IPS-NIHi7 (cell line): Measurements from ENCODE around the gene BCL3.
"Not testable (repeated sequence)": the region's sequence is repeated elsewhere in the genome, so short reads cannot be mapped to it uniquely, and the experiment has no call there.

Experiments
- DNase-seq: peaks from one replicate; pipeline ENCODE4 v3.0.0; 2012; ENCODE audit warnings: mixed read lengths; ENCODE audit errors: extremely low spot score

Gene BCL3

DNA sequence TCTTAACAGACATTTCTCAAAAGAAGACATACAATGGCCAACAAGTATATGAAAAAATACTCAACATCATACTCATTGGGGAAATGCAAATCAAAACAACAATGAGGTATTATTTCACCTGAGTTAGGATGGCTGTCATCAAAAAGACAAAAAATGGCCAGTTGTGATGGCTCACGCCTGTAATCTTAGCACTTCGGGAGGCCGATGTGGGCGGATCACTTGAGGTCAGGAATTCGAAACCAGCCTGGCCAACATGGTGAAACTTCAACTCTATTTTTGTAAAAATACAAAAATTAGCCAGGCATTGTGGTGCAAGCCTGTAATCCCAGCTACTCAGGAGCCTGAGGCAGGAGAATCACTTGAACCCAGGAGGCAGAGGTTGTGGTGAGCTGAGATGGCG lies 27.6 kb upstream of the BCL3 start:
- no peak for DNase-seq

DNA sequence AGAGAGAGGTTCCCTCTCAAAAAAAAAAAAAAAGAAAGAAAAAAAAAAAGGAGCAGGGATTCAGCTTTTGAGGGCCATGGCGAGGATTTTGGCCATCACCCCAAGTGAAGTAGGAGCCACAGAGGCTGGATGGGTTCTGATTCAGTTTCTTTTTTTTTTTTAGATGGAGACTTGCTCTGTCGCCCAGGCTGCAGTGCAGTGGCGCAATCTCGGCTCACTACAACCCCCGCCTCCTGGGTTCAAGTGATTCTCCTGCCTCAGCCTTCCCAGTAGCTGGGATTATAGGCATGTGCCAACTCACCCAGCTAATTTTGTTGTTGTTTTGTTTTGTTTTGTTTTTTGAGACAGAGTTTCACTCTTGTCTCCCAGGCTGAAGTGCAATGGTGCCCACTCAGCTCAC lies 27.1 kb upstream of the BCL3 start:
- DNase-seq, result not testable (repeated sequence)

DNA sequence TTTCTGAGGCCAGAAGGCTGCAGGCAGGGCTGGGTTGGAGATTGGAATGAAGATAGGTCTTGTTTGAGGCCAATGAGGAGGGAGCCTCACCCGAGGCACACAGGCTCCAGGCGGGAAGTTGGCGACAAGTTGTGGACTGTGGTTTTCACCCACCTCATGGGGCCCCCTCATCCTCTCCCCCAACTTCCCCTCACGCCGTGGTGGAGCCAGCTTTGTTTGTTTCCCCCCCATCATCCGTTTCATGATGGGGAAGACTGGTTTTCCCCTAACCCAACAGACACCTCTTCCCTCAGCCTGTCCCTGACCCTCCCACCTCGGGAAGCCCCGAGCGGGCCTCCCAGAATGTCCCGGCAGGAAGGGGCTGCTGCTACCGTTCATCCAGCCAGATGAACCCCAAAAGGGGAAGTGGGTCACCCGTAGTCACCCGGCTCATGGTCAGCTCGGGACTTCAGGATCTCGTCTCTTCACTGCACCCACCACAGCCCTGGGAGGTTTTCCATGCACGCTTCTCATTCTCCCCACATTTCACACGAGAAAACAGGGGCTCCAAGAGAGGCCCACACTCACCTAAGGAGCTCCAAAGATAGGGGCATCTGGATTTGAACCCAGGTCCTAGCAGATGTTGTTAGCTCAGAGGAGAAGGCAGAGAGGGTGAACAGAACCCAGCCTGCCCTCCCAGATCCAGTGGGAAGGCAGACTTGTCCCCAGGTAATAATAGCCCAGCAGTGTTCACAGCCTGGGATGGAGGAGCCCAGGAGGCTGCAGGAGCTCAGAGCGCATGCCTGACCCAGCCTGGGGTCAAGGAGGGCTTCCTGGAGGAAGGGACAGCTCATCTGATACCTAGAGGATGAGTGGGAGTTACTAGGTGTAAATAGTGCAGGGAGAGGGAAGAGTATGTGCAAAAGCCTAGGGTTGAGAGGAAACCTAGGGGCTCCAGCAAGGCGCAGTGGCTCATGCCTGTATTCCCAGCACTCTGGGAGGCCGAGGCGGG lies 26.1 kb upstream of the BCL3 start:
- DNase-seq, result no peak

DNA sequence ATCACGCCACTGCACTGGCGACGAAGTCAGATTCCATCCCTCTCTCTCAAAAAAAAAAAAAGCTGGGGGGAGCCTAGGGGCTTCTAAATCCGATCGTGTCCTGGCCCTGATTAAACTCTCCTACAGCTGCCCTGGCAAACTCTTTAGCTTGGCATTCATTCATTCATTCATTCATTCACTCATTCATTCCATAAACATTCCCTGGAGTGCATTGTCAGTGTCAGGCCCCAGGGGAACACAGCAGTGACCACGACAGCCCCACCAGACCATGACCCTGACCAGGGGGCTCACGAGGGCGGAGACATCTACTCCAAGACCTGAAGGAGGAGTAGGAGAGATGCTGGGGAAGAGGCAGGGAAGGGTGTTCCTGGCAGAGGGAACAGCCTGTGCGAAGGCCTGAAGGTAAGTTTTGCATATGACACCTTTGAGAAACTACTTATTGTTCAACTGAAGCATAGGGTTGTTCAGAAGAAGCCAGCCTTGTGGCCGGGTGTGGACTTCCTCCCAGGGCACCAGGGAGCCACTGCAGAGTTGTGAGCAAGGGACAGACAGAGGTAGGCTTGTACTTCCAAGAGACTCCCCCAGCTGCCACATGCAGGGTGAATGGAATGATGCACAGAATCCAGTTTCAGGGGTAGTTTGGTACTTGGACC lies 25.1 kb upstream of the BCL3 start:
- no peak for DNase-seq

DNA sequence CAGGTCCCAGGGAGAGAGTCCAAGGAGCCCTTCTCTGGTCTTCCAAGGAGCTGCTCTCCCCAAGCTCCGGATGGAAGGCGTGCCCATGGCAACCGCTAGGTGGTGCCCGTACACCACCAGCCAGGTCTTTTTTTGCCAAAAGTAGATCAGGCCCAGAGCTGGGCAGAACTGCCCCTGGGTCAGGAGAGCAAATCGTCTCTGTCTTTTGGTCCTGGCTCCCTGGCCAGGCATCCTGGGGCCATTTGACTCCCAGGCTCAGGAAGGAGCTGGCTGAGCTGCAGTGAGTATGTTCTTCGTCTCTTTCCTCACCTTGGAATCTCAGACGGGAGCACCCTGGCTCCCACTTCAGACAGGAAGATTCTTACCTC lies 24.6 kb upstream of the BCL3 start:
- peak; percentile 93 for DNase-seq

DNA sequence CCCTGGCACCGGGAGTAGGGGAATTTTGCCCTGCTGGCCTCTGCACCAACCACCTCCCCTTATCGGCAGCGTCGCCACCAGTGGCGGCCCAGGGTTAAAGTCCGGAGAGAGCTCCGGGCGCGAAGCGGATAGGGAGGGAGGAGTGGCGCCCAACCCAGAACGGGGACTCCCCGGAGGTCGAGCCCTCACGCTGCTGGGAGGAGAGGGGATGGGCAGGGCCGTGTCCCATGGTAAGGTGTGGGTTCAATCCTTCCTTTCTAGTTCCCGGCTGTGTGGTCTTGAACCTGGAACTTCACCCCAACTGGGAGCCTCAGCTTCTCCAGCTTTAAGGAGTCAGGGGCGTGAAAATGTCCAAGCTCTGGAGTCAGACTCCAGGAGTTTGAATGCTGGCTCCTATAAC lies 23.3 kb upstream of the BCL3 start:
- peak; percentile 46 for DNase-seq

DNA sequence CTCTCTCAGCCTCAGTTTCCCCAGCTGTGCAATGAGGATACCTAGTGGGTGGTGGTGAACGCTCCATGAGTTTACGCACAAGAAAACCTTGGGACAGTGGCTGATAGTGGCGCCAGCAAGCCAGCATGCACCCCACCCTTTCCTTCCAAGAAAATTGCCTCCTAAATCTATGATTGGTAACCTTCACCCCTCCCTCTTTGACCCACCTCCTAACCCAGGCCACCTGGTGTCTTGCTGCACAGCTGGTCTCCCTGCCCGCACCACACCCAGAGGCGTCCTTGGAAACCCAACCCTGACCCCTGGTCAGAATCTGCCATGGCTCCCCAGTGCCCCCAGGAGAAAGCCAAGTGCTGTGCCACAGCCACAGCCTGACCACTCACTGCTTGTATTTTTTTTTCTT lies 22.8 kb upstream of the BCL3 start:
- DNase-seq, result no peak

DNA sequence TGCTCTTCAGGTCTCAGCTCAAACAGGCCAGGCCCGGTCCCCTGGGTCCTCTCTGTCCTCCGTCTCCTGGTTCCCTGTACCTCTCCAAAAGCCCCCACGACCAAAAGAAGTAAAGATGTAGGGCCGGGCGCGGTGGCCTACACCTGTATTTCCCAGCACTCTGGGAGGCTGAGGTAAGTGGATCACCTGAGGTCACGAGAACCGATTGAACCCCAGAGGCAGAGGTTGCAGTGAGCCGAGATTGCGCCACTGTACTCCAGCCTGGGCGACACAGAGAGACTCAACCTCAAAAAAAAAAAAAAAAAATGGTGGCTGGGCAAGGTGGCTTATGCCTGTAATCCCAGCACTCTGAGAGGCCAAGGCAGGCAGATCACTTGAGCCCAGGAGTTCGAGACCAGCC lies 22.0 kb upstream of the BCL3 start:
- DNase-seq, result no peak

DNA sequence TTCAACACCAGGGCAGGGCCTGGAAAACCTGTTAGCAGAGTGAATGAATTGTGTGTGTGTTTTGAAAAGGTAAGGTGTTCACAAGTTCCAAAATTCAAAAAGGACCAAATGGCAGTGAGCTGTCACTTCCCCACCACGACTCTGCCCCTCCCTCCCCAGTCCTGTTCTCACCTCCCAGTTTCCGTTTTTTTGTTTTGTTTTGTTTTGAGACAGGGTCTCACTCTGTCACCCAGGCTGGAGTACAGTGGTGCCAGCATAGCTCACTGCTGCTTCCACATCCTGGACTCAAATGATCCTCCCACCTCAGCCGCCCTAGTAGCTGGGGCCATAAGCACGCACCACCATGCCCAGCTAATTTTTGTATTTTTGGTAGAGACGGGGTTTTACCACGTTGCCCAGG lies 20.3 kb upstream of the BCL3 start:
- no peak for DNase-seq

DNA sequence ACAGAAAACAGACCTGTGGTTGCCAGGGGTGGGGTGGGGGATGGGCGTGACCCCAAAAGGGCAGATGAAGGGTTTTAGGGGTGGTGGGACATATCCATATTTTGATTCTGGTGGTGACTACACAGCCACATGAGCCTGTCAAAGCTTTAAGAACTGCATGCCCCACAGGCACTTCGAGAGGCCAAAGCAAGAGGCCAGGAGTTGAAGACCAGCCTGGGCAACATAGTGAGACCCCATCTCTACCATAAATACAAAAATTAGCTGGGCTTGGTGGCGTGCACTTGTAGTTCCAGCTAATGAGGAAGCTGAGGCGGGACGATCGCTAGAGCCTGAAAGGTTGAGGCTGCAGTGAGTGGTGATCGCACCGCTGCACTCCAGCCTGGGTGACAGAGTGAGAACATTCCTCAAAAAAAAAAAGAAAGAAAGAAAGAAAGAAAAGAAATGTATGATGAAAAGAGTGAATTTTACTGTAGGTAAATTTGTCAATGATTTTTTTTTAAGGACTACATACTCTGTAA lies 18.9 kb upstream of the BCL3 start:
- DNase-seq, result no peak

DNA sequence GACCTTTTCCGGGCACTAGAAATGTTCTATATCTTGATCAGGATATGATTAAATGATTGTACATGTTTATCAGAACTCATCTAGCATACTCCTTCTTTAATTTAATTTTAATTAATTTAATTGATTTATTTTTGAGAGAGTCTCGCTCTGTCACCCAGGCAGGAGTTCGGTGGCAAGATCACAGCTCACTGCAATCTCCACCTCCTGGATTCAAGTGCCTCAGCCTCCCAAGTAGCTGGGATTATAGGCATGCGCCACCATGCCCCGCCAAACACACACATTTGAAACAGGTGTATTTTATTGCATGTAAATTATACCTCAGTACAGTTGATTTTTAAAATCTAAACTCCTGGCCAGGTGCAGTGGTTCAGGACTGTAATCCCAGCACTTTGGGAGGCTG lies 17.4 kb upstream of the BCL3 start:
- no peak for DNase-seq

DNA sequence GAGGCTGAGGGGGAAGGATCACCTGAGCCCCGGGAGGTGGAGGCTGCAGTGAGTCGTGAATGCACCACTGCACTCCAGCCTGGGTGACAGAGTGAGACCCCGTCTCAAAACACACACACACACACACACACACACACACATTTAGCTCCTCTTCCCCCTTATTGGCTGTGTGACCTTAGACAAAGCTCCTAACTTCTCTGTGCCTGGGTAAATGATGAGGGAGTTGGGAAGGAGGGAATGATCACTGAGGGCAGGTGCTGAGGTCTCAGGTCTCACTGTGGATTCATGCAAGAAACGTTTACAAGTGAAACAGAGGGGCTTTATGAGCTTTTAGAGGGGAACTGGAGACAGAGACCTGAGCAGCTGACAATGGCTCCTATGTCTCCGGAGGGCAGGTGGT lies 16.9 kb upstream of the BCL3 start:
- DNase-seq, result no peak

DNA sequence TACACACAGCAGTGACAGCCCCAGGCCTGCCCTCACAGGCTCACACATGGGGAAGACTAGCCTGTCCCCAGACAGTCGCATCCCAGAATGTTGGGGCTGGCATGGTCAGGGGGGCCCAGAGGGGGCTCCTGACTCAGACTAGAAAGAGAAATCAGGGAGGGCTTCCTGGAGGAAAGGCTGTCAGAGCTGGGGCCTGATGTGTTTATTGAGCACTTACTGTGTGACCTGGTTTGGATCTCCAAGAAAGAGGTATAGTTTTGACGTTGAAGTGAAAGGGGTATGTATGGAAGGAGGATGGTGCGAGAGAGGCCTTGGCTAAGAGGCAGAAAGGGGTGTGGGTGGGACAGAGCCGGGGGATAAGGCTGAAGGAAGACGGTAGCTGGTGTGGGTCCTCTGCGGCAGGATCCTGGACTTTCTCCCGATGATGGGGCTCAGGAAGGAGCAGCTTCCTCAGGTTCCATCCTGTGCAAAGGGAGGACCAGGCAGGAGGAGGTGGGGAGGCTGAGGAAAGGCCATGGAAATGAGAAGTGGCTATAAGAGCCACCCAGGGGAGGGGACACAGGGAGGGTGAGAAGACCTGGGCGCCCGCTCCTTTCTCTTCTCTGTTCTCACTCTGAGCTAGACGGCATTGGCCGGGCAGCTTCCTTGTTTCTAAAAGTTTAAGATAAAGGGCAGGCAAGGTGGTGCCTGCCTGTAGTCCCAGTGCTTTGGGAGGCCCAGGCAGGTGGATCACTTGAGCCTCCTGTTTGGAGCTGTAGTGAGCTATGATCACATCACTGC lies 16.1 kb upstream of the BCL3 start:
- no peak for DNase-seq

DNA sequence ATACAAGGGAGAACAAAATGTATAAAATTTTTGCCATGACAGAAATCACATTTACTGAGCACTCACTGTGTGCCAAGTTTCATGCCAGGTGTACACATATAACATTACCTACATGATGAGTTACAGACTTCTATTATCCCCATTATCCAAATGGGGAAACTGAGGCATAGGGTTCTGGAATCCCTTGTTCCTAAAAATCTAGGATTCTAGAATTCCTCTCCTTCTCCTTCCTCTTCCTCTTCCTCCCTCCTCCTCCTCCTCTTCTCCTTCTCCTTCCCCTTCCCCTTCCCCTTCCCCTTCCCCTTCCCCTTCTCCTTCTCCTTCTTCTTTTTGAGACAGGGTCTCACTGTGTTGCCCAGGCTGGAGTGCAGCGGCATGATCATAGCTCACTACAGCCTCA lies 14.2 kb upstream of the BCL3 start:
- DNase-seq, result no peak

DNA sequence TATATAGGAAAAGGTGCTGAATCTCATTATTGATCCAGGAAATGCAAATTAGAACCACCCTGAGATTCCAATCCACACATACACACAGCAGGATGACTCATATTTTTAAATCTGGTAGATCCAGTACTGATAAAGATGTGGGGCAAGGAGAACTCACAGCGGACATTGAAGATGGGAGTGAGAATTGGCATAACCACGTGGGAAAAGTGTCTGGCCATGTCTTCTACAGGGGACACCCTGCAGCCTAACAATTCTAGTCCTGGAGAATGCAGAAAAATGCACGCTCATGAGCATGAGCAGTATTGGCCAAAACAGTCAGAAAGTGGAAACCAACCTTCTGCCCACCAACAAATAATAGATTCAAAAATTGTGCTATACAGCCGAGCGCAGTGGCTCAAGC lies 13.5 kb upstream of the BCL3 start:
- DNase-seq, result peak; percentile 1

DNA sequence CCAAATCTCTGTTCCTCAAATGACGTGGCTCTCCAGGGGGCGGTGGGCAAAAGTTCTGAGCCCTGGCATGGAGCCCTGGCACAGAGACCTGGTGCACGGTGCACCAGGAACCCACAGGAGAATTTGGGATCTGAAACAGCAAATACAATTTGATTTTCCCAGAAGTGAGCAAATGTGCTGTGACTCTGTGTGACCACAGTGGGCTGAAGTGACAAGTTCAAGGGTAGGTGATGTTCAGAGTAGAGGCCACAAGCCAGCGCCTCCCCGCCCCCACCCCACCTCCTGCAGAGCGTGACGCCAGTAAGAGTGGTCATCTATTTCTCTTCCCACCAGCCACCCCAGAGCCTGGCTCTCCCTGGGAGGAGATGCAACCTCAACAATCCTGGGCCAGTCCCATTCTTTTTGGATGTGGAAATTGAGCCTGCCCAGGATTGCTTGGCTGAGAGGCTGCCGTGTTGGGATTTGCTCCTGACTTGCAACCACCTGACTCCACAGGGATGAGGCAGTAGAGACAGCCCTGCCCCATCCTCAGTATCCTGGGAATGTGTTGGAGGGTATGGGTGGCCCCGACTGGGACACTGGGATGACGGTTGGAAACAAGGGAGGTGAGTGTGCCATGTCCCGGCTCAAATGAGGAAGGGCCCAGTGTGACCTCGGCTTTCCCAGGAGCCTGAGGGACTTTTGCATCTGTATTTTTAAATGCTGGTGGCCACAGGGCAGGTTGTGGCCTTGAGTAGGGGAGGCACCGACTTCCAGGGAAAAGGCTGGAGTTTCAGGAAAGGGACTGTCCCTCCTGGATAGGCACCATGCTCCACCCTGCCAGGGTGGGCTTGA lies 11.1 kb upstream of the BCL3 start:
- DNase-seq, result peak; percentile 14

DNA sequence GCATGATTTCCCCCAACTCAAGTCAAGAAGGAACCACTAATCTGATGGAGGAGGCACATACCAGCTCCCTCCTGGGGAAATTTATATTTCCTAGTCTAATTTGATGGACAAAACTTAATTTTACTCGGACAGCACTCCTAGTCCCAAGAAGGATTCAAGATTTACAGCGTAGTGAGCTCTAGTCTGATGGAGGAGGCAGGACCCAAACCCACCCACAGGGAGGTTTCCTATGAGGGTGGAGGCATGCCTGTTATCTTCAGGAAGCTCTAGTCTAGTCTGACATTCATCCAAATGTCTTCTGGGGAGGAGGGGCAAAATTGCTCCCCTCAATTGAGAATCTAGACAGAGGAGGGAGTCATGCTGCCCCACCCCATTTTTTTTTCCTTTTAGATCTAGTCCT lies 10.4 kb upstream of the BCL3 start:
- DNase-seq, result no peak

DNA sequence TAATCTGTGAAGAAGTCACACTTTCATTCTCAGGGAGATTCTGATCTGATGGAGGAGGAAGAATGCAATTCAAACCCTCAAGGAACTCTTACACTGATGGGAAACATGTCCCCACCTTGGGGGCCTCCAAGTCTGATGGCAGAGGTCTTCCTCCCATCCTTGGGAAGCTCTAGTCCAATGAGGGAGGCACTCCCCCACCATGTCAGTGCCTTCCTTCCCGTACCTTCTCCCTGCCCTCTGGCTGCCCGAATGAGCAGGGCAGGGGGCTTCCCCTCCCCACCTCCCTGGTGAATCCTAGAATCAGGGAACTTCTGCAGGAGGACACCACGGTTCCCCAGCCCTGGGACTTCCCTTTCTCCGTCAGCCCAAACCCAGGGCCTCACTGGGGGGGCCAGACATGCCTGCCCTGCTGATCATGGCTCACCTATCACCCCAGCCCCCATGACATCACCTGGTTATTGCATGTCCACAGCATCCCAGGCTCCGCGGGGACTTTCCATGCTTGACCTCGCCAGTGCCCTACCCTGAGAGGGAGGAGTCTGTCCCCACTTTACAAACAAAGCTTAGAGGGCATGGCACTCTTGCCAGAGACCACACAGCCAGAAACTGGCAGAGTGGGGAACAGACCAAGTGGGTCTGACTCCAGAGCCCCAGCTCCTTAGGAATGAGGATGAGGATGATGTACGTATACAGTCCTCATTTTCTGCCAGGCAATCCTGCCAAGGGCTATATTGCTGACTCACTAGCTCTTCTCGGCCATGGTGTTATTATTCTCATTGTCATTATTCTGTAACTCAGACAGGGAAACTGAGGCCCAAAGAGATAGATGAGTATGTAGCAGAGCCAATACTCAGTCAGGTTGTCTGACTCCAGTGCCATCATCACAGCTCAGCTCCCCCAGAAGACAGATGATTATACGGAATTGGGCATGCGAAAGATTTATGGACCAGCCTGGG lies 9.6 kb upstream of the BCL3 start:
- DNase-seq, result peak; percentile 6

DNA sequence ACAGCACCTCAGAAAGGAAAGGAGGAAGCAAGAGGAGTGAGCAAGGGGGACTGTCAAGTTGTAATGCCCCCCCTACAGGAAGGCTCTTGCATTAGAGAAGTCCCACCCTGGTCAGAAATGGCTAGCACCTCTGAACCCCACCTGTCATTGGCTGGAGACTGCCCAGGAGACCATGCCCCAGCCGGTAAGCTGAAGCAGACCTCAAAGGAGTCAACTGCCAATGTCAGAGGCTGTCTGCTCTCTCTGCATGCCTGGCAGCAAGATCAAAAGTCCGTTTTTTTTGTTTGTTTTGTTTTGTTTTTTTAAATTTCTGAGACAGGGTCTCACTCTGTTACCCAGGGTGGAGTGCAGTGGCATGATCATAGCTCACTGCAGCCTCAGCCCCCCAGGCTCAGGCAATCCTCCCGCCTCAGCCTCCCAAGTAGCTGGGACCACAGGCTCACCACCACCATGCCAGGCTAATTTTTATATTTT lies 8.1 kb upstream of the BCL3 start:
- peak; percentile 22 for DNase-seq

DNA sequence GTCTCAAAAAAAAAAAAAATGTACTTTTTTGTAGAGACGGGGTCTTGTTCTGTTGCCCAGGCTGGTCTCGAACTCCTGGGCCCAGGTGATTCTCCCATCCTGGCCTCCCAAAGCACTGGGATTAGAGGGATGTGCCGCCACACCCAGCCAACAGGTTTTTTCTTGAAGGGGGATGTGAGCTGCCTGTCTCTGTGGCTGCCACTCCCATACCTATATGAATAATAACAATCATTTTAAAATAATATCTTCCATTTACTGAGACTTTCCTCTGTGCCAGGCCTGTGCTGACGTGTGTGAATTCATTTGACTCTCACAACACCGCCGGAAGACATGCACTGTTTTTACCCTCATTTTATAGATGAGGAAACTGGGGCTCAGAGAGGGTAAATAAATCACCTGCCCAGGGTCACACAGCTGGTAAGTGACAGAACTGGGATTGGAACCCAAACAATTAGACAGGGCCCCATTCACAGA lies 7.2 kb upstream of the BCL3 start:
- DNase-seq, result peak; percentile 1
